ENCODE measurements around the gene WNT9A.

The WNT9A gene

DNA sequence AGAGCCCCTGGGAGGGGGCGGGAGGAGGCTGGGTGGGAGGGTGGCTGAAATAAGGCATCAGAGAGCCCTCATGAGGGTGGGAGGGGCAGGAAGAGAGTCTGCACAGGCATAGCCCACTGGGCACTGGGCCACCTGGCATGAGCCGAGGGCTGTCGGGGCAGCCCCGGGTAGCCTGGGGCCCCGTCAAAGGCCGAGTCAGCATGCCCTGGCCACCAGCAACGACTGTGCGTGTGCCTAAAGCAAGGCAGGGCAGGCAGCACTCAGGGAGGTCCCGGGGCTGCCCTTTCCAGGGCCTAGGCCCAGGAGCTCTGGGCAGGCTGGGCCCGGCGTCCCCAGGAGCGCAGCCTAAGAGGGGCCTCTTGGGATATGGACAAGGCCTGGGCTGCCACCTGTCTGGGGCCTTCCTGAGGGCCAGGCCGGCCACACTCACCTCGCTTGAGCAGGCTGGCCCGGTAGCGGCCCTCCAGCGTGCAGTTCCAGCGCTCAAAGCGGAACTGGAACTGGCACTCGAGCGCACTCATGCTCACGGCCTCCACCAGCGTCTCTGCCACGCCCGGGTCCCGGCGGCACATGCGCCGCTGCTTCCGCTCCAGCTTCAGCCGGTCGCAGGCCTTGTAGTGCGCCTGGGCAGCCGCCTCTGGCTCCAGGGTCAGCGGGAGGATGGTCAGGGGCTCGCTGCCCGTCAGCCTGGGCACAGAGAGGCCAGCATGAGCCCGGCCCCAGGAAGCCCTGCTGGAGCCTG is 22.7 kb downstream of the WNT9A start:
- no peak for DNase-seq (ENCODE audit: low read depth in 2 of 2, low spot score in 1 of 2)

- DNase-seq (ENCODE audit: low read depth in 2 of 2, low spot score in 1 of 2): no peak
Observed at GRCh38 chr1:227924168-227924832, 23.4 kb downstream of the WNT9A start.

DNA sequence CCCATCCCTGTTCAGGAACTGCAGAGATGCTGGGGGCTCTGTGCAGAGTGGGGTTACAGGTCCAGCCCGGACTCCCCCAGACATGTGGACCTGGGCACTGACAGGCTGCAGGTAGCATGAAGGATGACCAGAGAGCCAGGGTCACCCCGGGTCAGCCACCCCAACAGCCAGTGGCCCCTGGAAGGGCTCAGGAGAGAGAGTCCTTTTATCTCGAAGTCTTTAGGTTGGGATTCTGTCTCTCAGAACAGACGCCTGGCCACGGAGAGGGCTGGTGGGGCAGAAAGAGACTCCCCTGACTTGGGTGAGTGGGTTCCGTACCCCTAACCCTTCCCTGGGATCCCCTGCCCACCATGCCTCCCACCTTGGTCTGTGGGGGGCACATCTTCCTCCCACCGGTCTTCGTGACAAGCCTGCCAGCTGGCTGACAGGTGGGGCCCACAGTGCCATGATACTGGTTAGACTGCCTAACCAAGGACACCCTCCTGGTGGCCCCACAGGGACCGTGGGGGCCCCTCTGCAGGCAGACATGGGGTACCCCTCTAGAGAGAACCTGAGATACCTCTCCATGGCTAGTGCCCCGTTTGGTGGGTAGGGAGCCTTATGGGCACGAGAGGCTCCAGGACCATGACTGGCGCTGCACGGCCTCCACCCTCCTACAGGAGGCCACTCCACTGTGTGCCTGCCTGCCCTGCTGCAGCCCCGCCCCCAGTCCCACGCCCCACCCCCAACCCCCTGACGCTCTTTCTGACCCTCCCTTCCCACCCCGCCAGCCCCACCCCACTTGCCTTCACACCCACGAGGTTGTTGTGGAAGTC is 24.2 kb downstream of the WNT9A start:
- no peak for DNase-seq (ENCODE audit: low read depth in 2 of 2, low spot score in 1 of 2)

GRCh38 chr1:227922501-227923352 is 25.0 kb downstream of the WNT9A start:
- no peak for DNase-seq (ENCODE audit: low read depth in 2 of 2, low spot score in 1 of 2)

- no peak for DNase-seq (ENCODE audit: low read depth in 2 of 2, low spot score in 1 of 2)
Observed at GRCh38 chr1:227921461-227922185, 26.1 kb downstream of the WNT9A start.

DNA sequence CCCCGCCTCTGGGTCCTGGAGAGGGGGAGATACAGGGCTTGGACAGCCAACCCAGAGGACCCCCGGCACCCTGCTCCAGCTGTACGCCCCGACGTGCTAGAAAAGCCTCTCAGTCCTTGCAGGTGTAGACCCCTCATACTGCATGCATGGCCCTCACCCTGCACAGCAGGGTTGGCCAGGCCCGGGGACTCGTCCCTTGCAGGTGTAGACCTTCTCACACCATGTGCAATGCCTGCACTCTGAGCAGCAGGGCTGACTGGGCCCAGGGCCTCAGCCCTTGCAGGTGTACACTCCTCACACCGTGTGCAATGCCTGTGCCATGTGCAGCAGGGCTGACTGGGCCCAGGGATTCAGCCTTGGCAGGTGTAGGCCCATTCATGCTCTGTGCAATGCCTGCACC is 26.8 kb downstream of the WNT9A start:
- no peak for DNase-seq (ENCODE audit: low read depth in 2 of 2, low spot score in 1 of 2)

DNA sequence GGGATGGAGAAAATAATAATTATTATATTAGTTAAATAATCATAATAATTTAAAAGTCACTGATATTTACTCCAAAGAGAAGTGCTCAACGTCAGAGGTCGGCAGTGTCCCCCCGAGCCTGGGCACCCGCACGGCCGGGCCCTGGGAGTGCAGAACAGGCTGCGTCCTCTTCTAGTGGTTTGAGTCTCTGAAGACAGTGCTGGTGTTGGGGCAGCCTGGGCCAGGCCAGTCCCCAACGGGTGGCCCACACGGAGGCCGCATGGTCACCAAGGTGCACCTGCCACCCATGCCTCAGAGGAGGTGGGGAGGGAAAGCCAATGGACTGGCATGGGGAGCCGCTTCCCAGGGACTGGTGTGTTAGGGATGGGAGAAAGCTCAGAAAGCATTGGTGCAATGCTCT is 27.3 kb downstream of the WNT9A start:
- DNase-seq (ENCODE audit: low read depth in 2 of 2, low spot score in 1 of 2): no peak

DNA sequence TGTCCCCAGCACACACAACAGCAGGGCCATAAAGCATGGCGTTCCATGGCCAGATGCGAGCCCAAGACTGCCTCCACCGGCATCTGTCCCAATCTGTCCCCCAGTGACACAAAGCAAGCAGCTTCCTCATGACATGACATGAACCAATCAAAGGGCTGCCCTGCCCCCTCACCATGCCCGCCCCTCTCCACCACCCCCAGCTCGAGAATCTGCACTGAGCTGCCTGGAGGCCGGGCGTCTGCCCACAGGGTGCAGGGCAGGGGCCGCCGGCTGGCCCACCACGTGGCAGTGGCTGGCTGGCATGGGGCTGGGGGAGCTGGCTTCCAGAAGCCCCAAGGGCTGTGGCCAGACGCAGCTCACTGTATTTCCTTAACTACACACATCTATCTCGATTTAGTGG is 27.8 kb downstream of the WNT9A start:
- no peak for DNase-seq (ENCODE audit: low read depth in 2 of 2, low spot score in 1 of 2)

- DNase-seq (ENCODE audit: low read depth in 2 of 2, low spot score in 1 of 2): no peak
Observed at GRCh38 chr1:227918736-227919135, 29.0 kb downstream of the WNT9A start.

DNA sequence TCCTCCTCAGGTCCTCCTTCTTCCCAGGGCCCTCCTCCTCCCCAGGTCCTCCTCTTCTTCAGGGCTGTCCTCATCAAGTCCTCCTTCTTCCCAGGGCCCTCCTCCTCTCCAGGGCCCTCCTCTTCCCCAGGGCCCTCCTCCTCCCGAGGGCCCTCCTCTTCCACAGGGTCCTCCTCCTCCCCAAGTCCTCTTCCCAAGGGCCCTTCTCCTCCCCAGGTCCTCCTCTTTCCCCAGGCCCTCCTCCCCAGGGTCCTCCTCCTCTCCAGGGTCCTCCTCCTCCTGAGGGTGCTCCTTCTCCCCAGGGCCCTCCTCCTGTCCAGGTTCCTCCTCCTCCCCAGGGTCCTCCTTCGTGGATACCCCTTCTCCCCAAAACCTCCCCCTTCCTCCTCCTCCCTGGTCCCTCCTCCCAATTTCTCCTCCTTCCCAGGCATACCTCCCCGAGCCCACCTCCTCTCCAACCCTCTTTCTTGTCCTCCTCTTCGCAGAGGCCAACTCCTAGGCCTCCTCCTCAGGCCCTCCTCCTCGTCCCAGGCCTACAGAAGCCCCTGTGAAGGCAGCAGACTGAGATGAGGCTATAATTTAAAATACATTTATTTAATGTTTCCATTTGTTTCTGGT is 29.5 kb downstream of the WNT9A start:
- DNase-seq (ENCODE audit: low read depth in 2 of 2, low spot score in 1 of 2): no peak

- DNase-seq (ENCODE audit: low read depth in 2 of 2, low spot score in 1 of 2): no peak
Observed at GRCh38 chr1:227917081-227917950, 30.4 kb downstream of the WNT9A start.

- no peak for DNase-seq (ENCODE audit: low read depth in 2 of 2, low spot score in 1 of 2)
Observed at GRCh38 chr1:227916655-227917054, 31.1 kb downstream of the WNT9A start.

- no peak for DNase-seq (ENCODE audit: low read depth in 2 of 2, low spot score in 1 of 2)
Observed at GRCh38 chr1:227915564-227916553, 31.9 kb downstream of the WNT9A start.

- DNase-seq (ENCODE audit: low read depth in 2 of 2, low spot score in 1 of 2): no peak
Observed at GRCh38 chr1:227914801-227915563, 32.8 kb downstream of the WNT9A start.

GRCh38 chr1:227913764-227914721 is 33.7 kb downstream of the WNT9A start:
- DNase-seq (ENCODE audit: low read depth in 2 of 2, low spot score in 1 of 2): no peak

DNA sequence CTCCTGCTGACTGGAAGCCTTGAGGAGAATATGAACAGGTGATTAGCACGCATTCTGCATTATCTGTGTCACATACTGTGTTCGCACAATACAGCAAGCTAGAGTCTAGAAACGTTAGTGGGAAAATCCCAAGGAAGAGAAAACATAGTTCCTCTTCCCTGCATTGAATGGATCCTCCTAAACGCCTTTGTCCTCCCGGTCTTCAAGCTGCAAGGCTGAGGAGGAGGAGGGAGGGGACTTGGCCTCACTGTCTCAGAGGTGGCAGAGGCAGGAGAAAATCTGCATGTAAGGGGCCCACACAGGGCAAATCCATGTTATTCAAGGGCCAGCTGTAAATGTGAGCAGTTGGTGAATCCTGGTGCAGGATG is 34.4 kb downstream of the WNT9A start:
- DNase-seq (ENCODE audit: low read depth in 2 of 2, low spot score in 1 of 2): no peak
